Neural cell (in vitro differentiated cells): ENCODE data around the gene CCDC71. TPM values are rescaled to one million over a fixed set of nuclear protein-coding genes. Genes with fewer than 3 reads are reported as not detected.

ENCODE experiments used
- H2AFZ ChIP-seq: fragments of 200-600, 300-800 bp; sonication (generic), shearing (Covaris generic); 2 replicates; pipeline ENCODE4 v1.6.0; 2014; ENCODE audit warnings: low read depth, mild to moderate bottlenecking, antibody characterized with exemption, low read length, moderate library complexity
- H3F3A ChIP-seq: fragments of 200-600 bp; shearing (Covaris generic); 2 replicates; pipeline ENCODE4 v1.6.1; 2016; ENCODE audit warnings: mild to moderate bottlenecking, moderate library complexity, mixed read lengths, antibody characterized with exemption, low read length; ENCODE audit not compliant: insufficient read depth, poor library complexity, severe bottlenecking
- H3K27ac ChIP-seq: fragments of 200-600, 300-800 bp; sonication (generic), shearing (Covaris generic); 2 replicates; pipeline ENCODE4 v1.5.1; 2014; ENCODE audit warnings: mild to moderate bottlenecking, low read length, moderate library complexity
- H3K27me3 ChIP-seq: fragments of 300-800, 200-600 bp; sonication (generic), shearing (Covaris generic); 2 replicates; pipeline ENCODE4 v1.6.0; 2014; ENCODE audit warnings: mild to moderate bottlenecking, low read depth, low read length, moderate library complexity; ENCODE audit not compliant: insufficient read depth
- H3K36me3 ChIP-seq: fragments of 300-800, 200-600 bp; sonication (generic), shearing (Covaris generic); 2 replicates; pipeline ENCODE4 v1.5.1; 2014; ENCODE audit warnings: mild to moderate bottlenecking, antibody characterized with exemption, low read length, moderate library complexity; ENCODE audit not compliant: insufficient read depth
- H3K4me2 ChIP-seq: fragments of 300-800, 200-600 bp; sonication (generic), shearing (Covaris generic); 2 replicates; pipeline ENCODE4 v1.6.0; 2014; ENCODE audit warnings: mild to moderate bottlenecking, low read length
- H3K4me3 ChIP-seq: fragments of 300-800, 200-600 bp; sonication (generic), shearing (Covaris generic); 2 replicates; pipeline ENCODE4 v1.5.1; 2014; ENCODE audit warnings: mild to moderate bottlenecking, low read length, moderate library complexity
- H3K79me2 ChIP-seq: fragments of 200-600 bp; shearing (Covaris generic); replicated peaks from 2 replicates; pipeline ENCODE4 v1.6.0; 2014; ENCODE audit warnings: mild to moderate bottlenecking, low read length, moderate library complexity; ENCODE audit not compliant: insufficient read depth
- H3K9ac ChIP-seq: fragments of 300-800, 200-600 bp; sonication (generic), shearing (Covaris generic); 2 replicates; pipeline ENCODE4 v1.6.1; 2016; ENCODE audit warnings: mild to moderate bottlenecking, low read length, mixed read lengths
- H3K9me2 ChIP-seq: fragments of 200-600 bp; shearing (Covaris generic); 2 replicates; pipeline ENCODE4 v1.6.1; 2016; ENCODE audit warnings: mild to moderate bottlenecking, low read length, mixed read lengths; ENCODE audit not compliant: insufficient read depth
- H3K9me3 ChIP-seq: fragments of 200-600, 300-800 bp; sonication (generic), shearing (Covaris generic); 2 replicates; pipeline ENCODE4 v1.6.1; 2016; ENCODE audit warnings: mild to moderate bottlenecking, mixed run types, low read length, moderate library complexity, mixed read lengths
- H4K20me1 ChIP-seq: fragments of 200-600 bp; shearing (Covaris generic); 2 replicates; pipeline ENCODE4 v1.6.1; 2016; ENCODE audit warnings: mild to moderate bottlenecking, mixed run types; ENCODE audit not compliant: insufficient read depth
- CTCF ChIP-seq: fragments of 450-650 bp; IDR thresholded peaks from 2 replicates; pipeline ENCODE4 v1.5.1; 2014; ENCODE audit warnings: antibody characterized with exemption, mild to moderate bottlenecking, moderate library complexity; ENCODE audit not compliant: poor library complexity, severe bottlenecking
- EP300 ChIP-seq: fragments of 450-650 bp; conservative IDR thresholded peaks from 2 replicates; pipeline ENCODE4 v1.6.1; 2014; ENCODE audit warnings: antibody characterized with exemption, mild to moderate bottlenecking, moderate library complexity; ENCODE audit not compliant: poor library complexity, severe bottlenecking
- EZH2 ChIP-seq: fragments of 200-600, 300-800 bp; shearing (Covaris generic), sonication (generic); IDR thresholded peaks from 2 replicates; pipeline ENCODE4 v1.6.1; 2014; ENCODE audit warnings: antibody characterized with exemption, low read length, borderline replicate concordance, mild to moderate bottlenecking; ENCODE audit not compliant: insufficient read depth, poor library complexity, severe bottlenecking
- MXI1 ChIP-seq: fragments of 450-650 bp; conservative IDR thresholded peaks from 2 replicates; pipeline ENCODE4 v1.6.1; 2014; ENCODE audit warnings: antibody characterized with exemption, mild to moderate bottlenecking; ENCODE audit not compliant: poor library complexity, severe bottlenecking
- POLR2AphosphoS5 ChIP-seq: IDR thresholded peaks from 2 replicates; pipeline ENCODE4 v1.6.1; 2012
- RAD21 ChIP-seq: fragments of 450-650 bp; conservative IDR thresholded peaks from 2 replicates; pipeline ENCODE4 v1.6.1; 2014; ENCODE audit warnings: antibody characterized with exemption, mild to moderate bottlenecking, moderate library complexity
- REST ChIP-seq: IDR thresholded peaks from 2 replicates; pipeline ENCODE4 v1.6.1; 2012; ENCODE audit warnings: borderline replicate concordance
- SMC3 ChIP-seq: fragments of 450-650 bp; conservative IDR thresholded peaks from 2 replicates; pipeline ENCODE4 v1.6.1; 2014; ENCODE audit warnings: antibody characterized with exemption, mild to moderate bottlenecking, moderate library complexity; ENCODE audit not compliant: poor library complexity
- TAF1 ChIP-seq: IDR thresholded peaks from 2 replicates; pipeline ENCODE4 v1.6.1; 2012; ENCODE audit warnings: low read depth
- polyA plus RNA-seq: library from polyadenylated mRNA; depleted of rRNA; stranded (reverse); fragments of >200 nt; gene quantifications from 2 replicates; pipeline ENCODE4 v1.2.3, GENCODE V29; 2014

The CCDC71 gene
- polyA plus RNA-seq, 1 donor from 2014 or later = 14.8 TPM

- H3K9me2 ChIP-seq = no peaks in the 10 kb centered on the region
- H2AFZ ChIP-seq = no peak overlapping the region
- TF ChIP-seq SMC3 (no peak), REST (no peak), POLR2AphosphoS5 (no peak), EP300 (no peak), TAF1 (no peak), RAD21 (no peak), EZH2 (no peak), MXI1 (no peak), CTCF (no peak)
Measured at GRCh38 chr3:49153349-49153912, 12.7 kb downstream of the CCDC71 start.

DNA sequence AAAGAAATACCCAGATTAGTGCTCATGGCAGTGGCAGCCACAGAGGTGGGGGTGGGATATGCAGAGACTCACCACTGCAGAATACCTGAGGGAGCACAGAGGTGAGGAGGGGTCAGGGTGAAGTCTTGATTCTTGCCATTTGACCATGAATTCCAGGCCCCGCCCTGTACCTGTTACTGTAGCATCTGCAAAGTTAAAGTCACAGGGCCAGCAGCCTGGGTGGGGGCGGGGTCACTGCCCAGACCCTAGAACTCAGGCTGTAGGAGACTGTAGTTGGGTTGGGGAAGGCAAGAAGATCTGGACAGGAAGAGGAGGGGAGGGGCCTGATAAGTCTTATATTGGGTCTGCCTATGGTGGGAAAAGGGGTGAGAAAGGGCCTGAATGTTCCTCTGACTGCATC is 14.5 kb downstream of the CCDC71 start:
- Histone ChIP-seq H3K36me3 (no peaks in the 10 kb centered on the region), H3K4me2 (no peak overlapping the region), H3K9ac (no peak overlapping the region), H3K9me2 (no peaks in the 10 kb centered on the region), H3K9me3 (no peaks in the 10 kb centered on the region), H4K20me1 (no peaks in the 10 kb centered on the region), H3K27me3 (no peaks in the 10 kb centered on the region), H3K27ac (no peak overlapping the region), H3K4me3 (no peak overlapping the region), H3K79me2 (no peaks in the 10 kb centered on the region), H2AFZ (no peak overlapping the region), H3F3A (no peaks in the 10 kb centered on the region)
- TF ChIP-seq REST = no peak
- TF ChIP-seq POLR2AphosphoS5 = no peak
- TF ChIP-seq TAF1 = no peak
- TF ChIP-seq CTCF = no peak
- TF ChIP-seq RAD21 = no peak
- no peak for TF ChIP-seq EZH2
- TF ChIP-seq SMC3 = no peak

More at GRCh38 chr3:49153349-49153912, 12.7 kb downstream of the CCDC71 start:
- Histone ChIP-seq H3K4me3 (no peak overlapping the region), H3K36me3 (no peaks in the 10 kb centered on the region), H3K9ac (no peak overlapping the region), H3F3A (no peaks in the 10 kb centered on the region), H4K20me1 (no peaks in the 10 kb centered on the region), H3K27me3 (no peaks in the 10 kb centered on the region), H3K4me2 (no peak overlapping the region), H3K79me2 (no peaks in the 10 kb centered on the region), H3K27ac (no peak overlapping the region), H3K9me3 (no peaks in the 10 kb centered on the region)
